B cell (primary cell): Measurements from ENCODE around the gene FGF5. TPM values are rescaled to one million over a fixed set of nuclear protein-coding genes. Genes with fewer than 3 reads are reported as not detected.

ENCODE experiments used
- ATAC-seq: fragments of 200-7000 bp; cut with Tn5 transposase; one replicate; pipeline ENCODE4 v1.10.0; 2021; ENCODE audit warnings: low read depth, mild to moderate bottlenecking, moderate number of reproducible peaks, moderate library complexity
- CTCF ChIA-PET: fragments of 350-600 bp; sonication (Branson Sonifier 250); formaldehyde crosslinking; loops from one replicate; lab custom pipeline; 2021; ENCODE audit warnings: antibody characterized with exemption, inconsistent platforms; lab: Charles Lee
- POLR2A ChIA-PET: fragments of 350-600 bp; sonication (Branson Sonifier 250); formaldehyde crosslinking; loops from one replicate; lab custom pipeline; 2021; ENCODE audit warnings: antibody characterized with exemption; lab: Charles Lee
- DNase-seq: peaks from one replicate; pipeline ENCODE4 v3.0.0; 2013
- H2AFZ ChIP-seq: 2 replicates; pipeline ENCODE4 v1.6.1; 2012; ENCODE audit warnings: mild to moderate bottlenecking, low read depth, low read length; ENCODE audit not compliant: insufficient read depth, poor library complexity, severe bottlenecking
- H3K27ac ChIP-seq, 2 donors: 1 replicate in 1 of 2; 2 replicates in 1 of 2; pipeline ENCODE4 v1.5.1; 2012 to 2013; ENCODE audit warnings: low read length in 2 of 2, mild to moderate bottlenecking in 2 of 2, moderate library complexity in 1 of 2
- H3K27me3 ChIP-seq, 4 experiments: fragments of 200-600 bp in 1 of 4; sonication (generic) in 1 of 4; replicated peaks in 1 of 4; 1 replicate in 2 of 4; 2 replicates in 2 of 4; pipeline versions ENCODE4 v1.6.1 to v1.7.0; 2013 to 2016; ENCODE audit warnings: low read length in 3 of 4, mild to moderate bottlenecking in 2 of 4, mixed read lengths in 1 of 4, moderate library complexity in 1 of 4; ENCODE audit not compliant: insufficient read depth in 4 of 4, control insufficient read depth in 3 of 4; ENCODE audit errors: control extremely low read depth in 1 of 4
- H3K36me3 ChIP-seq, 2 experiments: replicated peaks in 1 of 2; 1 replicate in 1 of 2; 2 replicates in 1 of 2; pipeline versions ENCODE4 v1.6.1 to v1.7.1; 2013; ENCODE audit warnings: low read length in 1 of 2; ENCODE audit not compliant: insufficient read depth in 2 of 2, control insufficient read depth in 1 of 2; ENCODE audit errors: control extremely low read depth in 1 of 2, extremely low read depth in 1 of 2
- H3K4me1 ChIP-seq, 2 donors: fragments of 200-600 bp in 1 of 2; sonication (generic) in 1 of 2; 1 replicate in 1 of 2; 2 replicates in 1 of 2; pipeline versions ENCODE4 v1.5.1 to v1.6.1; 2013 to 2017; ENCODE audit warnings: low read length in 2 of 2; ENCODE audit not compliant: control insufficient read depth in 2 of 2, insufficient read depth in 2 of 2
- H3K4me2 ChIP-seq: replicated peaks from 2 replicates; pipeline ENCODE3; 2012; ENCODE audit warnings: mild to moderate bottlenecking, low read depth, low read length; ENCODE audit not compliant: poor library complexity, severe bottlenecking
- H3K4me3 ChIP-seq, 5 experiments: fragments of 200-600 bp in 1 of 5; sonication (generic) in 1 of 5; 1 replicate in 3 of 5; 2 replicates in 2 of 5; pipeline versions ENCODE4 v1.5.1 to v1.7.0; 2011 to 2016; ENCODE audit warnings: low read length in 4 of 5, mild to moderate bottlenecking in 4 of 5, low read depth in 2 of 5, control low read depth in 1 of 5, moderate library complexity in 1 of 5; ENCODE audit not compliant: insufficient read depth in 1 of 5; ENCODE audit errors: control extremely low read depth in 1 of 5, extremely low read depth in 1 of 5
- H3K79me2 ChIP-seq: fragments of 200-600 bp; sonication (generic); one replicate; pipeline ENCODE4 v1.6.0; 2016; ENCODE audit warnings: low read length; ENCODE audit not compliant: control insufficient read depth, insufficient read depth
- H3K9ac ChIP-seq: fragments of 200-600 bp; sonication (generic); 2 replicates; pipeline ENCODE4 v1.6.1; 2017; ENCODE audit warnings: mild to moderate bottlenecking, low read length, moderate library complexity
- H3K9me3 ChIP-seq, 3 donors: one replicate each; pipeline versions ENCODE4 v1.6.1 to v1.7.1; 2013; ENCODE audit warnings: low read length in 2 of 3; ENCODE audit not compliant: control insufficient read depth in 2 of 3, insufficient read depth in 1 of 3; ENCODE audit errors: control extremely low read depth in 1 of 3
- H4K20me1 ChIP-seq: 2 replicates; pipeline ENCODE4 v1.6.0; 2012; ENCODE audit warnings: mild to moderate bottlenecking, low read length; ENCODE audit not compliant: insufficient read depth, control insufficient read depth, poor library complexity, severe bottlenecking
- H3K27ac Mint-ChIP-seq: one replicate; pipeline ENCODE4 v1.8.0; 2021; ENCODE audit warnings: mixed read lengths
- H3K27me3 Mint-ChIP-seq: one replicate; pipeline ENCODE4 v1.8.0; 2021; ENCODE audit warnings: mixed read lengths
- H3K4me1 Mint-ChIP-seq: one replicate; pipeline ENCODE4 v1.8.0; 2021; ENCODE audit warnings: mixed read lengths
- H3K4me3 Mint-ChIP-seq: one replicate; pipeline ENCODE4 v1.8.0; 2021; ENCODE audit warnings: mixed read lengths
- H3K9me3 Mint-ChIP-seq: one replicate; pipeline ENCODE4 v1.8.0; 2022; ENCODE audit warnings: mixed read lengths; ENCODE audit not compliant: insufficient read depth
- CTCF ChIP-seq: fragments of 200-600 bp; IDR thresholded peaks from one replicate; pipeline ENCODE4 v1.8.0; 2022; ENCODE audit warnings: antibody characterized with exemption, mild to moderate bottlenecking
- EZH2 ChIP-seq: IDR thresholded peaks from 2 replicates; pipeline ENCODE4 v1.6.1; 2012; ENCODE audit warnings: borderline replicate concordance, low read depth, mild to moderate bottlenecking, moderate library complexity, low read length; ENCODE audit not compliant: insufficient read depth, poor library complexity, severe bottlenecking
- WGBS: methylation state at CpG from one replicate; pipeline ENCODE4 v1.1.5; 2013; ENCODE audit warnings: missing lambda C conversion rate; ENCODE audit not compliant: insufficient coverage; 5-methylcytosine and 5-hydroxymethylcytosine counted together
- intact Hi-C: fragments of 100-400 bp; cut with micrococcal nuclease; formaldehyde crosslinking; loops from one replicate; pipeline ENCODE4 v1.10.0; 2022
- polyA plus RNA-seq: library from polyadenylated mRNA; depleted of rRNA; stranded (reverse); fragments of >200 nt; gene quantifications from 2 replicates; pipeline ENCODE4 v1.2.3, GENCODE V29; 2012
- total RNA-seq, 2 donors: library from RNA; stranded (reverse); fragments of 120-200 nt in 1 of 2; gene quantifications; 1 replicate in 1 of 2; 2 replicates in 1 of 2; pipeline versions ENCODE4 v1.2.3 to v1.2.4, GENCODE V29; 2013 to 2022

FGF5 gene
- total and polyA plus RNA-seq, 2 donors (not counting 1 experiment from before 2014, with no cell fraction given), result 0.01 TPM; not detected in 1

- no peak for DNase-seq
- Histone ChIP-seq H3K36me3 (no peaks in the 10 kb centered on the region), H3K4me3 (no peak overlapping the region), H3K79me2 (no peaks in the 10 kb centered on the region), H3K9ac (no peak overlapping the region), H3K9me3 (no peaks in the 10 kb centered on the region), H3K4me2 (no peak overlapping the region), H3K27me3 (peaks cover 0 to 10% (median 3%) of the 10 kb centered on the region in 4 experiments), H3K27ac (no peak overlapping the region), H4K20me1 (no peaks in the 10 kb centered on the region), H2AFZ (no peak overlapping the region), H3K4me1 (no peaks in the 10 kb centered on the region)
- Mint-ChIP-seq H3K4me3 (no peak overlapping the region), H3K27ac (no peak overlapping the region), H3K9me3 (no peaks in the 10 kb centered on the region), H3K4me1 (no peaks in the 10 kb centered on the region), H3K27me3 (peaks cover 47% of the 10 kb centered on the region)
- TF ChIP-seq CTCF (no peak), EZH2 (no peak)
- ChIA-PET CTCF (no interaction called here), POLR2A (no interaction called here)
- no peak for ATAC-seq
- intact Hi-C loops, result no loop called here
- 88% methylated on average over 3 of the region's 5 CpGs for WGBS
Measured at GRCh38 chr4:80309294-80310004, 43.0 kb downstream of the FGF5 start.

- no peak for DNase-seq
- WGBS, result no CpG with 5 or more reads among the region's 3 CpGs
- H3K4me3 ChIP-seq, result no peak overlapping the region
- H3K9ac ChIP-seq, result no peak overlapping the region
- ChIA-PET CTCF (interaction anchor here (0.7 kb wide), 1 partner anchor 47 kb away, joined by 3 read pairs; no protein-coding TSS in a partner anchor), POLR2A (no interaction called here)
- Mint-ChIP-seq H3K27me3 (peaks cover 41% of the 10 kb centered on the region), H3K4me1 (no peaks in the 10 kb centered on the region), H3K4me3 (no peak overlapping the region), H3K9me3 (no peaks in the 10 kb centered on the region), H3K27ac (no peak overlapping the region)
- no peak overlapping the region for H2AFZ ChIP-seq
- intact Hi-C loops, result no loop called here
- no peaks in the 10 kb centered on the region for H3K4me1 ChIP-seq
- peaks cover 0 to 7% (median 3%) of the 10 kb centered on the region in 4 experiments for H3K27me3 ChIP-seq
- H4K20me1 ChIP-seq, result no peaks in the 10 kb centered on the region
- H3K9me3 ChIP-seq, result no peaks in the 10 kb centered on the region
- no peak for TF ChIP-seq EZH2
- no peak for TF ChIP-seq CTCF
- H3K36me3 ChIP-seq, result no peaks in the 10 kb centered on the region
- no peak overlapping the region for H3K4me2 ChIP-seq
- ATAC-seq, result no peak
- no peak overlapping the region for H3K27ac ChIP-seq
- H3K79me2 ChIP-seq, result no peaks in the 10 kb centered on the region
Measured at GRCh38 chr4:80311130-80311529, 44.7 kb downstream of the FGF5 start.
